ENCODE results near the gene ANKRD2. TPM values are rescaled to one million over a fixed set of nuclear protein-coding genes. Genes with fewer than 3 reads are reported as not detected.
"Not testable (repeated sequence)": the region's sequence is repeated elsewhere in the genome, so short reads cannot be mapped to it uniquely, and the experiment has no call there.

ANKRD2 gene
- total and polyA plus RNA-seq, 2 donors, result 0.05 to 0.68 TPM

DNA sequence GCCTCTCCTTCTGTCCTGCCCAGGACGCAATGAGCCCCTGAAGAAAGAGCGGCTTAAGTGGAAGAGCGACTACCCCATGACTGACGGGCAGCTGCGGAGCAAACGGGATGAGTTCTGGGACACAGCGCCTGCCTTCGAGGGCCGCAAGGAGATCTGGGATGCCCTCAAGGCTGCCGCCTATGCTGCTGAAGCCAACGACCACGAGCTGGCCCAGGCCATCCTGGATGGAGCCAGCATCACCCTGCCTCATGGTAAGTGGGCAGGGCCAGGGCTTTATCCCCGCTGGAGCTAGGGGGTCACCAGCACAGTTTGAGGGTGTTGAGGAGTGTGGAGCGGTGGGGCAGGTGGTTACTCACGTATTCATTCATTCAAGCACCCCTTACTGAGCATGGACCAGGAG is 4.7 kb upstream of the ANKRD2 start:
- Histone ChIP-seq H3K36me3 (ENCODE audit: control insufficient read depth in 2 of 2, insufficient read depth in 2 of 2, low read length in 1 of 2) (no peaks in the 10 kb centered on the region), H3K4me1 (ENCODE audit: control insufficient read depth in 2 of 2, insufficient read depth in 2 of 2, low read length in 2 of 2) (no peaks in the 10 kb centered on the region), H3K27me3 (ENCODE audit: control insufficient read depth in 2 of 2, insufficient read depth in 1 of 2, low read length in 1 of 2) (no peaks in the 10 kb centered on the region), H3K9me3 (ENCODE audit: control insufficient read depth in 2 of 2, insufficient read depth in 1 of 2, low read length in 1 of 2) (no peaks in the 10 kb centered on the region), H3K27ac (ENCODE audit: low read depth in 1 of 2, low read length in 1 of 2) (no peak overlapping the region), H3K4me3 (ENCODE audit: low read length in 2 of 2) (no peak overlapping the region)
- DNase-seq (ENCODE audit: low read depth in 6 of 9, low spot score in 9 of 9), result no peak
- WGBS, result 97% methylated on average over 15 of the region's 15 CpGs

GRCh38 chr10:97570146-97570788 is 2.3 kb upstream of the ANKRD2 start:
- no peak overlapping the region for H3K27ac ChIP-seq (ENCODE audit: low read depth in 1 of 2, low read length in 1 of 2)
- 96% methylated on average over 33 of the region's 33 CpGs for WGBS
- H3K9me3 ChIP-seq (ENCODE audit: control insufficient read depth in 2 of 2, insufficient read depth in 1 of 2, low read length in 1 of 2), result no peaks in the 10 kb centered on the region
- no peaks in the 10 kb centered on the region for H3K27me3 ChIP-seq (ENCODE audit: control insufficient read depth in 2 of 2, insufficient read depth in 1 of 2, low read length in 1 of 2)
- H3K4me1 ChIP-seq (ENCODE audit: control insufficient read depth in 2 of 2, insufficient read depth in 2 of 2, low read length in 2 of 2), result no peaks in the 10 kb centered on the region
- H3K4me3 ChIP-seq (ENCODE audit: low read length in 2 of 2), result no peak overlapping the region
- no peaks in the 10 kb centered on the region for H3K36me3 ChIP-seq (ENCODE audit: control insufficient read depth in 2 of 2, insufficient read depth in 2 of 2, low read length in 1 of 2)
- no peak for DNase-seq (ENCODE audit: low read depth in 6 of 9, low spot score in 9 of 9)

DNA sequence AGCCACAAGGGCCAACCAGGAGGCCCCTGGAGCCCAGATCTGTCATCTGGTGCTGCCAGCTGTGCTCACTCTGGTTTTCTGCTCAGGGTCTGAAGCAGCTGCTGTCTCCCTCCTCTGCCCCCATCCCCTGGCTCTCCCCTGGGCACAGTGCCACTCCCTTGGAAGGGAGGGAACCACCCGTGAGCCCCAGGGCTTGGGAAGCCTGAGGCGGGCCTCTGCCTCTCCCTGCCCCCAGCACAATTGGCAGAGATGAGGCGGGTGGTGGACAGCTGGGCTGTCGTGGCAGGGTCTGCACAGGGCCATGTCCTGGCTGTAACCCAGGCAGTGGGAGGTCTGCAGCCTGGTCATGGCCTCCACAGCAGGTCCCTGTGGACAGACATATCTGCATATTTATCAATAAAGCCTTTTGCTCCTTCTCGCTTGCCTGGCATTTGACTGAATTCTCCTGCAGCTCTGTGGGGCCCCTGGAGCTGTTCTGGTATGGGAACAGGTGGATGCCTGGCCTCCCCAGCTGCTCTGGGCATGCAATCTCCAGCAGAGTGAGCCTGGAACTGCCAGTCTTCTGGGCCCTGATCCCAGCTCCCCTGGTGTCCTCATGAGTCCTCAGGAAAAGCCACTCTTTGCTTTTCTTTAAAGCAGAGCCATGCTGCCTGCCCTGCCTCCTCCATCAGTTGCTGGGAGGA is 1.6 kb upstream of the ANKRD2 start:
- no peak for DNase-seq (ENCODE audit: low read depth in 6 of 9, low spot score in 9 of 9)
- H3K9me3 ChIP-seq (ENCODE audit: control insufficient read depth in 2 of 2, insufficient read depth in 1 of 2, low read length in 1 of 2), result no peaks in the 10 kb centered on the region
- no peaks in the 10 kb centered on the region for H3K27me3 ChIP-seq (ENCODE audit: control insufficient read depth in 2 of 2, insufficient read depth in 1 of 2, low read length in 1 of 2)
- no peaks in the 10 kb centered on the region for H3K36me3 ChIP-seq (ENCODE audit: control insufficient read depth in 2 of 2, insufficient read depth in 2 of 2, low read length in 1 of 2)
- peak overlapping the region in 1 of 2 donors; percentile 56 for H3K27ac ChIP-seq (ENCODE audit: low read depth in 1 of 2, low read length in 1 of 2)
- no peaks in the 10 kb centered on the region for H3K4me1 ChIP-seq (ENCODE audit: control insufficient read depth in 2 of 2, insufficient read depth in 2 of 2, low read length in 2 of 2)
- WGBS, result 97% methylated on average over 5 of the region's 5 CpGs
- H3K4me3 ChIP-seq (ENCODE audit: low read length in 2 of 2), result no peak overlapping the region

DNA sequence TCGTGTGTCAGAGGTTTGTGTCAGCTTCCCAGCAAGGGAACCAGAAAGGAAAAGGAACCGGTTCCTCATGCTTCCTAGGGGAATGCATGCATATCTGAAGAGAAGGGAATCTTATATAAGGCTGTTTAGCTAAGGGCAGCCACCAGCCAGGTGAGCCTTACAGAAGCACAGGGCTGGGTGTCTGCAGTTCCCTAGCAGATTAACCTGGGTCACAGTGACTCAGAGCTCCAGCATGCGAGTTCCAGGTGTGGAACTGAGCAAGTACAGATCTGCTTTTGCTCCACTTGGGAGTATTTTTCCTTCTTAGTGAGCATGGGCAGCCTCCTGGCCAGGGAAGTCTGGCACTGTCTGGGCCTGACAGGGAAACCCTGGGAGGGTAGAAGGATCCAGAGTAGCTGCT is 957 bp upstream of the ANKRD2 start:
- DNase-seq (ENCODE audit: low read depth in 6 of 9, low spot score in 9 of 9), result no peak
- H3K36me3 ChIP-seq (ENCODE audit: control insufficient read depth in 2 of 2, insufficient read depth in 2 of 2, low read length in 1 of 2), result no peaks in the 10 kb centered on the region
- no peaks in the 10 kb centered on the region for H3K9me3 ChIP-seq (ENCODE audit: control insufficient read depth in 2 of 2, insufficient read depth in 1 of 2, low read length in 1 of 2)
- H3K4me3 ChIP-seq (ENCODE audit: low read length in 2 of 2), result no peak overlapping the region
- H3K4me1 ChIP-seq (ENCODE audit: control insufficient read depth in 2 of 2, insufficient read depth in 2 of 2, low read length in 2 of 2), result no peaks in the 10 kb centered on the region
- H3K27ac ChIP-seq (ENCODE audit: low read depth in 1 of 2, low read length in 1 of 2), result peak overlapping the region in 1 of 2 donors; percentile 56
- 96% methylated on average over 3 of the region's 3 CpGs for WGBS
- no peaks in the 10 kb centered on the region for H3K27me3 ChIP-seq (ENCODE audit: control insufficient read depth in 2 of 2, insufficient read depth in 1 of 2, low read length in 1 of 2)

DNA sequence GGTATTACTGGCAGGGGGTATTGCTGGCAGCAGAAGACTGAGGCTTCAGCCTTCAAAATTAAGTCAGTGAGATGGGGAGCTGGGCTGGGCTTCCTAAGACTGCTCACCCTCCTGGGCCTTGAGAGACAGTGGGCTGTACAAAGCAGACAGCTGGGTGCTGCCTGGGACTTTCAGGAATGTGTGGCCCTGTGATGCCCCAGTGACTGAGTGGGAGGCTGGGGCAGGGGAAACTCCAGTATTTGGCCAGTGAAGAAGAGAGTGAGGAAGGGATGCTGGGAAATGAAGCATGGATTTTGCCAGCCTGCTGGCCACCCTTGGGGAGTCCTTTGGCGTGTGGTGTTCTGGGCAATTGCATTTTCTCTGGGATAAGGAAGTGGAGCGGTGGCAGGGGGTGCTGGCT is 442 bp downstream of the ANKRD2 start:
- no peak for DNase-seq (ENCODE audit: low read depth in 6 of 9, low spot score in 9 of 9)
- WGBS, result 97% methylated on average over 2 of the region's 2 CpGs
- no peaks in the 10 kb centered on the region for H3K4me1 ChIP-seq (ENCODE audit: control insufficient read depth in 2 of 2, insufficient read depth in 2 of 2, low read length in 2 of 2)
- no peaks in the 10 kb centered on the region for H3K9me3 ChIP-seq (ENCODE audit: control insufficient read depth in 2 of 2, insufficient read depth in 1 of 2, low read length in 1 of 2)
- no peak overlapping the region for H3K4me3 ChIP-seq (ENCODE audit: low read length in 2 of 2)
- H3K27ac ChIP-seq (ENCODE audit: low read depth in 1 of 2, low read length in 1 of 2), result no peak overlapping the region
- no peaks in the 10 kb centered on the region for H3K36me3 ChIP-seq (ENCODE audit: control insufficient read depth in 2 of 2, insufficient read depth in 2 of 2, low read length in 1 of 2)
- peaks cover 0 to 6% of the 10 kb centered on the region in 2 donors for H3K27me3 ChIP-seq (ENCODE audit: control insufficient read depth in 2 of 2, insufficient read depth in 1 of 2, low read length in 1 of 2)

- no peaks in the 10 kb centered on the region for H3K36me3 ChIP-seq (ENCODE audit: control insufficient read depth in 2 of 2, insufficient read depth in 2 of 2, low read length in 1 of 2)
- H3K9me3 ChIP-seq (ENCODE audit: control insufficient read depth in 2 of 2, insufficient read depth in 1 of 2, low read length in 1 of 2), result no peaks in the 10 kb centered on the region
- H3K27me3 ChIP-seq (ENCODE audit: control insufficient read depth in 2 of 2, insufficient read depth in 1 of 2, low read length in 1 of 2), result peaks cover 0 to 12% of the 10 kb centered on the region in 2 donors
- no peak for DNase-seq (ENCODE audit: low read depth in 6 of 9, low spot score in 9 of 9)
- H3K27ac ChIP-seq (ENCODE audit: low read depth in 1 of 2, low read length in 1 of 2), result no peak overlapping the region
- H3K4me3 ChIP-seq (ENCODE audit: low read length in 2 of 2), result no peak overlapping the region
- H3K4me1 ChIP-seq (ENCODE audit: control insufficient read depth in 2 of 2, insufficient read depth in 2 of 2, low read length in 2 of 2), result no peaks in the 10 kb centered on the region
- 75% methylated on average over 2 of the region's 2 CpGs for WGBS
Observed at GRCh38 chr10:97573672-97574071, 1.1 kb downstream of the ANKRD2 start.

DNA sequence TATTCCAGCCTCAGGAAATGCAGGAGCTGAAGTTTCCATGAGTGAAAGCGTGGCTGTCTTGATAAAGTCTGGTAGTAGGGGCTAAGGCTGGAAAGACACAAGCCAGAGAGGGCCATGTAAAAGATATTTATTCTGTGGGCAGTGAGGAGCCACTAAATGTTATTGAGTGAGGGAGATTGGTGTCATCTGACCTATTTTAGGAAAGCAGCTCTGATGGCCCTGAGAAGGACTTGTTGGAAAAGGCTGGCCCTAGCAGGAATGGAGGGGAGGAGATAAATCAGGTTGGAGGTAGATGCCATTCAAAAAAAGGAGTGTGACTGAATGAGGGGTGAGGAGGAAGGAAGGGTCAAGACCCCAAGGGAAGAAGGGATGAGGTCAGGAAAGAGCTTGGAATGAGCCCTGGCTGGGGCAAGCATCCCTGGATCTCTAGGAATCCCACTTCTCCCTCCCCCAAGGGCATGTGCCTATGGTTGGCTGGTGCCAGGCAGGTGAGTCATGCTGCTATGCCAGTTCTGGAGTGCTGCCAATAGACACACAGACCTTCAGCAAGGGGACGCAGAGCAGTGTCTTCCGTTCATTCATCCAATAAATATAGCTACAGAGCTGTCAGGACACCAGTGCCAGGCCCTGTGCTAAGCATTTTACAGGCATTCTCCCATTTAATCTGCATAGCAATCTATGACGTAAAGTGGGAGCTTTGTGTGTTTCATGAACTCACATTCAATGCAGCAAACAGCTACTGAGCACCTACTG is 2.0 kb downstream of the ANKRD2 start:
- Histone ChIP-seq H3K27me3 (ENCODE audit: control insufficient read depth in 2 of 2, insufficient read depth in 1 of 2, low read length in 1 of 2) (peaks cover 0 to 14% of the 10 kb centered on the region in 2 donors), H3K9me3 (ENCODE audit: control insufficient read depth in 2 of 2, insufficient read depth in 1 of 2, low read length in 1 of 2) (no peaks in the 10 kb centered on the region), H3K36me3 (ENCODE audit: control insufficient read depth in 2 of 2, insufficient read depth in 2 of 2, low read length in 1 of 2) (no peaks in the 10 kb centered on the region), H3K27ac (ENCODE audit: low read depth in 1 of 2, low read length in 1 of 2) (no peak overlapping the region), H3K4me1 (ENCODE audit: control insufficient read depth in 2 of 2, insufficient read depth in 2 of 2, low read length in 2 of 2) (no peaks in the 10 kb centered on the region), H3K4me3 (ENCODE audit: low read length in 2 of 2) (no peak overlapping the region)
- DNase-seq (ENCODE audit: low read depth in 6 of 9, low spot score in 9 of 9), result no peak
- WGBS, result 77% methylated on average over 4 of the region's 4 CpGs

GRCh38 chr10:97575127-97575668 is 2.6 kb downstream of the ANKRD2 start:
- peaks cover 0 to 14% of the 10 kb centered on the region in 2 donors for H3K27me3 ChIP-seq (ENCODE audit: control insufficient read depth in 2 of 2, insufficient read depth in 1 of 2, low read length in 1 of 2)
- 98% methylated on average over 6 of the region's 6 CpGs for whole genome bisulfite sequencing
- H3K27ac ChIP-seq (ENCODE audit: low read depth in 1 of 2, low read length in 1 of 2), result no peak overlapping the region
- H3K4me3 ChIP-seq (ENCODE audit: low read length in 2 of 2), result no peak overlapping the region
- H3K4me1 ChIP-seq (ENCODE audit: control insufficient read depth in 2 of 2, insufficient read depth in 2 of 2, low read length in 2 of 2), result no peaks in the 10 kb centered on the region
- no peaks in the 10 kb centered on the region for H3K36me3 ChIP-seq (ENCODE audit: control insufficient read depth in 2 of 2, insufficient read depth in 2 of 2, low read length in 1 of 2)
- no peak for DNase-seq (ENCODE audit: low read depth in 6 of 9, low spot score in 9 of 9)
- no peaks in the 10 kb centered on the region for H3K9me3 ChIP-seq (ENCODE audit: control insufficient read depth in 2 of 2, insufficient read depth in 1 of 2, low read length in 1 of 2)

DNA sequence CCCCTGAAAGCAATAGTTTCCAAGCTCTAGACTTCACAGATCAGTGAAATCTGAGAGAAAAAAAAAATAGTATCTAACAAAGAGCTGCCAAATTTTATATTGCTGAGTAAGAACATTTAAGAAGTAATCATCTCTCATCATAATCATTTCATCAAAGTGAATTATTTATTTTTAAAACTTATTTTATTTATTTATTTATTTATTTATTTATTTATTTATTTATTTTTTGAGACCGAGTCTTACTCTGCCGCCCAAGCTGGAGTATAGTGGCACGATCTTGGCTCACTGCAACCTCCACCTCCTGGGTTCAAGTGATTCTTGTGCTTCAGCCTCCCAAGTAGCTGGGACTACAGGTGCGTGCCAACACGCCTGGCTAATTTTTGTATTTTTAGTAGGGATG is 3.9 kb downstream of the ANKRD2 start:
- 76% methylated on average over 5 of the region's 5 CpGs for WGBS
- DNase-seq (ENCODE audit: low read depth in 6 of 9, low spot score in 9 of 9); H3K36me3 ChIP-seq (ENCODE audit: control insufficient read depth in 2 of 2, insufficient read depth in 2 of 2, low read length in 1 of 2); H3K4me3 ChIP-seq (ENCODE audit: low read length in 2 of 2); H3K4me1 ChIP-seq (ENCODE audit: control insufficient read depth in 2 of 2, insufficient read depth in 2 of 2, low read length in 2 of 2); H3K9me3 ChIP-seq (ENCODE audit: control insufficient read depth in 2 of 2, insufficient read depth in 1 of 2, low read length in 1 of 2); H3K27ac ChIP-seq (ENCODE audit: low read depth in 1 of 2, low read length in 1 of 2): not testable (repeated sequence)
- peaks cover 0 to 14% of the 10 kb centered on the region in 2 donors for H3K27me3 ChIP-seq (ENCODE audit: control insufficient read depth in 2 of 2, insufficient read depth in 1 of 2, low read length in 1 of 2)
